ENCODE measurements around the gene TBX21. TPM values are rescaled to one million over a fixed set of nuclear protein-coding genes. Genes with fewer than 3 reads are reported as not detected.
A peak's percentile ranks its signal among the peaks of the same experiment; 100 is the strongest.
"Not testable (repeated sequence)": the region's sequence is repeated elsewhere in the genome, so short reads cannot be mapped to it uniquely, and the experiment has no call there.

Gene TBX21
- total RNA-seq, 4 donors from 2014 or later = 0.80 TPM; not detected in 3

DNA sequence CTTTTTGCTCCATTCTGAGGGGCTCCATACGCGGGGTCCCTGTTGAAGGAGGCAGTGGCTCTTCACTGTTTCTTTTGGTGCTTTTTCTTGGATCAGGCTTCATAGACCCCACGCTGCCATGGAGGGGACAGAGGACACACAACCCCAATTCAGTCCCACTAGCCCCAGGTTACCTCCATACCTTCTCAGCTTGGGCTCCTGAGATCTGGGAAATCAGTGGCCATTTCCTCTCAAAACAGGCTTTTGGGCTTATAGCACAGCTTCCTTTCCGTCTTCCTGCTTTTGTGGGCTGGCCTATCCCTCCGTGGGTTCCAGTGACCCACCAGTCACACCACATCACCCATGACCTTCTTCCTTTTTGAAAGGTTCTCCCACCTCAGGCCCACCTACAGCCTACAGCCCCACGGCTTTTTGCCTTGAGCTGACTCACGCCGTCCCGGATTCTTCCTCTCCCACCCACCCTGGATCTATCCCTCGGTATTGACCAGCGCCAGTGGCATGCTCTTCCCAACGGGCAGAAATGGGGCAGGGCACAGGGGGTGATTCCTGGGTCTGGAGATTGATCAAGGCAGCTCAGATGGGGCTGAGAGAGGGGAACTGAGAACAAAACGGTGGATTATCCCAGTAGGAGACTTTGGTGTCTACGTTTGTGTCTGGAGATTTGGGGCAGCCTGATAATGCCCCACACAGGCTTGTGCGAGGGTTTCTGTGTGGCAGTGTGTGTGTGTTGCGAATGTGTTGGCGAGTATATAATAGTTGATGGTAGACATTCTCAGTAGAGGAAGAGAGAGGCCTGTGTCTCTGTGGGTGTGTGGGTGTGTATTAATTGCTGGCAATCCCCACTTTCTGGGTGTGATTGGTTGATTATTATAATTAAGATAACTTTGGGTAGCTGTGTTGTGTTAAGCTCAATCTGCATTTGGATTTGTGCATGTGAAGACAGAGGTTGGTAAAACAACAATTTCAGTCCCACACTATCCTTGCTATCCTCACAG is 3.8 kb downstream of the TBX21 start:
- H3K27me3 ChIP-seq = peaks cover 55% of the 10 kb centered on the region

DNA sequence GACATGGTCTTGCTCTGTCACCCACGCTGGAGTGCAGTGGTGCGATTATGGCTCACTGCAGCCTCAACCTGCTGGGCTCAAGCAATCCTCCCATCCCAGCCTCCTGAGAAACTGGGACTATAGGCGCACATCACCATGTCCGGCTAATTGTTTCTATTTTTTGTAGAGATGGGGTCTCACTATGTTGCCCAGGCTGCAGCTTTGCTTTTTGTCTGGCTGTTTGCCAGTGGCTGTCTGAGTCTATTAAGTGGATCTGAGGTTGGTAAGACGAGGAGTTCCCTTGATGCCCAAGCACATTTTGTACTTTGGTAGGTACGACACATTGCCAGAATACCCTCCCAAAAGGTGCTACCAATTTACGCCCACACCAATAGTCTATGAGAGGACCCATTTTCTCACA is 5.1 kb downstream of the TBX21 start:
- DNase-seq (ENCODE audit: low spot score in 2 of 2) = peak; percentile 26 to 31
- no peak overlapping the region for H3K27ac ChIP-seq
- H3K9me3 ChIP-seq = no peaks in the 10 kb centered on the region
- H3K27me3 ChIP-seq = peaks cover 50% of the 10 kb centered on the region
- TF ChIP-seq POLR2AphosphoS5 (IDR thresholded peaks at IDR 0.05) (no peak), EP300 (IDR thresholded peaks at IDR 0.05) (no peak), POLR2A (IDR thresholded peaks at IDR 0.05) (no peak)
- TF ChIP-seq, protein P1, sequence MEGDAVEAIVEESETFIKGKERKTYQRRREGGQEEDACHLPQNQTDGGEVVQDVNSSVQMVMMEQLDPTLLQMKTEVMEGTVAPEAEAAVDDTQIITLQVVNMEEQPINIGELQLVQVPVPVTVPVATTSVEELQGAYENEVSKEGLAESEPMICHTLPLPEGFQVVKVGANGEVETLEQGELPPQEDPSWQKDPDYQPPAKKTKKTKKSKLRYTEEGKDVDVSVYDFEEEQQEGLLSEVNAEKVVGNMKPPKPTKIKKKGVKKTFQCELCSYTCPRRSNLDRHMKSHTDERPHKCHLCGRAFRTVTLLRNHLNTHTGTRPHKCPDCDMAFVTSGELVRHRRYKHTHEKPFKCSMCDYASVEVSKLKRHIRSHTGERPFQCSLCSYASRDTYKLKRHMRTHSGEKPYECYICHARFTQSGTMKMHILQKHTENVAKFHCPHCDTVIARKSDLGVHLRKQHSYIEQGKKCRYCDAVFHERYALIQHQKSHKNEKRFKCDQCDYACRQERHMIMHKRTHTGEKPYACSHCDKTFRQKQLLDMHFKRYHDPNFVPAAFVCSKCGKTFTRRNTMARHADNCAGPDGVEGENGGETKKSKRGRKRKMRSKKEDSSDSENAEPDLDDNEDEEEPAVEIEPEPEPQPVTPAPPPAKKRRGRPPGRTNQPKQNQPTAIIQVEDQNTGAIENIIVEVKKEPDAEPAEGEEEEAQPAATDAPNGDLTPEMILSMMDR (IDR thresholded peaks at IDR 0.05) = no peak
- WGBS = 89% methylated on average over 7 of the region's 7 CpGs
- H3K4me3 ChIP-seq = no peak overlapping the region
- no peaks in the 10 kb centered on the region for H3K36me3 ChIP-seq
- H3K4me1 ChIP-seq = peaks cover 10% of the 10 kb centered on the region

More for the DNA sequence above, 3.8 kb downstream of the TBX21 start:
- H3K36me3 ChIP-seq = no peaks in the 10 kb centered on the region
- peak; percentile 14 to 57 for DNase-seq (ENCODE audit: low spot score in 2 of 2)
- H3K4me3 ChIP-seq = no peak overlapping the region
- H3K27ac ChIP-seq = no peak overlapping the region
- H3K4me1 ChIP-seq = peaks cover 14% of the 10 kb centered on the region
- H3K9me3 ChIP-seq = no peaks in the 10 kb centered on the region
- 85% methylated on average over 17 of the region's 17 CpGs for WGBS
- TF ChIP-seq POLR2A (IDR thresholded peaks at IDR 0.05) = no peak

DNA sequence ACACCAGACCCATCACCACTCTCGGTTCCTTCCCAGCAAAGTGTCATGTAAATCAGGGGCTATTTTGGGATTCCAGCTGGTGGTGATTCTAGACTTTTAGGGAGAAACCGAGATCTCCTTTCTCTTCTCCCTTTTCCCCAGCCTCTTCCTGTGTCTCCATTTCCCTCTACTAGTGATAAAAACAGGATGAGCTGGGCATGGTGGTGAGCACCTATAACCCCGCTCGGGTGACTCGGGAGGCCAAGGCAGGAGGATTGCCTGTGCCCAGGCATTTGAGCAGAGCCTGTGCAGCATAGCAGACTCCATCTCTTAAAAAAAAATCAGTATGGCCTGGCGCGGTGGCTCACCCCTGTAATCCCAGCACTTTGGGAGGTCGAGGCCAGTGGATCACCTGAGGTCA is 6.1 kb downstream of the TBX21 start:
- no peaks in the 10 kb centered on the region for H3K36me3 ChIP-seq
- H3K9me3 ChIP-seq = no peaks in the 10 kb centered on the region
- peaks cover under 1% of the 10 kb centered on the region for H3K4me1 ChIP-seq
- no peak overlapping the region for H3K27ac ChIP-seq
- DNase-seq (ENCODE audit: low spot score in 2 of 2) = peak; percentile 16 to 24
- 86% methylated on average over 8 of the region's 8 CpGs for WGBS
- H3K4me3 ChIP-seq = no peak overlapping the region
- peaks cover 50% of the 10 kb centered on the region for H3K27me3 ChIP-seq
- TF ChIP-seq POLR2A (IDR thresholded peaks at IDR 0.05) = no peak
- no peak for TF ChIP-seq EP300 (IDR thresholded peaks at IDR 0.05)
- TF ChIP-seq, protein P1 (IDR thresholded peaks at IDR 0.05) = no peak
- no peak for TF ChIP-seq POLR2AphosphoS5 (IDR thresholded peaks at IDR 0.05)

DNA sequence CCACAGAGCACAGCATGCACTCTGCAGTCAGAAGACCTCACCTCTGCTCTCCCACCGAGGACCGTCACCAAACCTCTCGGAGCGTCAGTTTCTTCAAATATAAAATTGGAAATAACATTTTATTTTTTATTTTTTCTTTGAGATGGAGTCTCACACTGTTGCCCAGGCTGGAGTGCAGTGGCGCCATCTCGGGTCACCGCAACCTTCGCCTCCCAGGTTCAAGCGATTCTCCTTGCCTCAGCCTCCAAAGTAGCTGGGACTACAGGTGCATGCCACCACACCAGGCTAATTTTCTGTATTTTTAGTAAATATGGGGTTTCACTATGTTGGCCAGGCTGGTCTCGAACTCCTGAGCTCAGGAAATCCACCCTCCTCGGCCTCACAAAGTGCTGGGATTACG is 6.9 kb downstream of the TBX21 start:
- H3K9me3 ChIP-seq, H3K36me3 ChIP-seq, H3K4me1 ChIP-seq, H3K27ac ChIP-seq, H3K4me3 ChIP-seq: not testable (repeated sequence)
- H3K27me3 ChIP-seq = peaks cover 50% of the 10 kb centered on the region
- DNase-seq (ENCODE audit: low spot score in 2 of 2) = peak in 1 of 2 donors; percentile 62
- 90% methylated on average over 12 of the region's 12 CpGs for WGBS

DNA sequence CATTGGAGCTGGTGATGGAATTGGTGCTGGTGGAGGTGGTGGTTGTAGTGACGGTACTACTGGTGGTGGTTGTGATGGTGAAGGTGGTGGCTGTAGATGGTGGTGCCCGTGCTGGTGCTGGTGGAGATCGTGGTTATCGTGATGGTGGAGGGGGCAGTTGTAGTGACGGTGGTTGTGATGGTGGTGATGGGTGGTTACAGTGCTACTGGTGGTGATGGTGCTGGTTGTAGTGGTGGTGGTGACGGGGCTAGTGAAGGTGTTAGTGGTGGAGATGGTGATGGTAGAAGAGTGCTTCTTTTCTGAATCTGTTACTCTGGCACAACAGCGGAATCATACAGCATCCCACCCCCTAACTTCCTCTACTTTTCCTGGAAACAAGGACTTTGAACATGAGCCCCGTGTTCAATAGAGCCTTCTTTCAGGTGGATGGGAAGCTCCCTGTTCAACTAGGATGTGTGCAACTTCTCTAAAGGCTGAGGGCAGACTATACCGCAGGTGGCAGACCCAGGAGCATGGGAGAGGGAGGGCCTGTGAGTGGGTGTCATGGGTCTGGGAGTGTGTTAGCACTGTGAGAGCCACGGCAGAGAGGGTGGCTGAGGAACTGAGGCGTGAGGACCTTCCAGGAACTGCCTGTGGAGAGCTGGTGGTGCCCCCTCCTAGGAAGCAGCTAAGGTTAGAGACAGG is 8.2 kb downstream of the TBX21 start:
- peaks cover 54% of the 10 kb centered on the region for H3K27me3 ChIP-seq
- no peak overlapping the region for H3K27ac ChIP-seq
- TF ChIP-seq, protein P1 (IDR thresholded peaks at IDR 0.05) = no peak
- no peak for TF ChIP-seq EP300 (IDR thresholded peaks at IDR 0.05)
- TF ChIP-seq POLR2A (IDR thresholded peaks at IDR 0.05) = no peak
- TF ChIP-seq POLR2AphosphoS5 (IDR thresholded peaks at IDR 0.05) = no peak
- no peaks in the 10 kb centered on the region for H3K4me1 ChIP-seq
- DNase-seq (ENCODE audit: low spot score in 2 of 2) = peak; percentile 19 to 48
- H3K36me3 ChIP-seq = no peaks in the 10 kb centered on the region
- WGBS = 89% methylated on average over 11 of the region's 11 CpGs
- H3K4me3 ChIP-seq = no peak overlapping the region
- H3K9me3 ChIP-seq = no peaks in the 10 kb centered on the region

DNA sequence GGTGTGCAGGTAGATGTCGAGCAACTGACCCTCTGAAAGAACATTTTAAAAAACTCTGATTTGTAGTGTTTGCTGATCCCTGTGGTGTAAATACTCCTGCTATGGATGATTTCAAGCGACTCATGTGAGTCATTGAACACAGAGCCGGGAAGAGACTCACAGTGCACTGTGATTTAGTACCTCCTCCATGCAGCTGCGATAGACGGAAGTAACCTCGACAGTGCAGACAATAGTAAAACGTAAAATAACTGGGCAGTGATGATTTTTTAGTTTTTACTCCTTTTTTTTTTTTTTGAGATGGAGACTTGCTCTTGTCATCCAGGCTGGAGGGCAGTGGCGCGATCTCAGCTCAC is 8.7 kb downstream of the TBX21 start:
- Histone ChIP-seq H3K27me3 (peaks cover 53% of the 10 kb centered on the region), H3K9me3 (no peaks in the 10 kb centered on the region), H3K4me3 (no peak overlapping the region), H3K36me3 (no peaks in the 10 kb centered on the region), H3K27ac (no peak overlapping the region), H3K4me1 (no peaks in the 10 kb centered on the region)
- TF ChIP-seq POLR2A (IDR thresholded peaks at IDR 0.05) (no peak), EP300 (IDR thresholded peaks at IDR 0.05) (no peak), POLR2AphosphoS5 (IDR thresholded peaks at IDR 0.05) (no peak)
- TF ChIP-seq, protein P1 (IDR thresholded peaks at IDR 0.05) = no peak
- WGBS = 77% methylated on average over 9 of the region's 9 CpGs
- DNase-seq (ENCODE audit: low spot score in 2 of 2) = no peak

All from suprapubic skin (tissue), 4 donors.